Measurements from ENCODE around the gene NPLOC4. TPM values are rescaled to one million over a fixed set of nuclear protein-coding genes. Genes with fewer than 3 reads are reported as not detected.
"Not testable (repeated sequence)": the region's sequence is repeated elsewhere in the genome, so short reads cannot be mapped to it uniquely, and the experiment has no call there.

NPLOC4 gene
- polyA plus RNA-seq, 1 donor, result 47.8 TPM

GRCh38 chr17:81535007-81535328 is 101.9 kb downstream of the NPLOC4 start:
- Histone ChIP-seq H3K27ac (ENCODE audit: low read length) (no peak overlapping the region), H3K36me3 (ENCODE audit: control insufficient read depth, insufficient read depth, low read length) (peaks cover 6% of the 10 kb centered on the region), H3K4me3 (ENCODE audit: low read length) (no peak overlapping the region), H3K27me3 (ENCODE audit: control insufficient read depth, insufficient read depth, low read length) (peaks cover 23% of the 10 kb centered on the region), H3K9me3 (ENCODE audit: control insufficient read depth, low read depth, low read length) (peaks cover 6% of the 10 kb centered on the region), H3K4me1 (ENCODE audit: control insufficient read depth, insufficient read depth, low read length) (peaks cover 29% of the 10 kb centered on the region)
- no CpG with 5 or more reads among the region's 5 CpGs for WGBS (ENCODE audit: insufficient coverage, low lambda C conversion rate)
- DNase-seq, result no peak

- no peak for DNase-seq
- WGBS (ENCODE audit: insufficient coverage, low lambda C conversion rate), result no CpG with 5 or more reads among the region's 6 CpGs
- Histone ChIP-seq H3K4me3 (ENCODE audit: low read length) (no peak overlapping the region), H3K27me3 (ENCODE audit: control insufficient read depth, insufficient read depth, low read length) (peaks cover 24% of the 10 kb centered on the region), H3K27ac (ENCODE audit: low read length) (no peak overlapping the region), H3K4me1 (ENCODE audit: control insufficient read depth, insufficient read depth, low read length) (peaks cover 29% of the 10 kb centered on the region), H3K36me3 (ENCODE audit: control insufficient read depth, insufficient read depth, low read length) (peaks cover under 1% of the 10 kb centered on the region), H3K9me3 (ENCODE audit: control insufficient read depth, low read depth, low read length) (peaks cover 6% of the 10 kb centered on the region)
These were observed 102.5 kb downstream of the NPLOC4 start for GRCh38 chr17:81534157-81535006.

- Histone ChIP-seq H3K4me1 (ENCODE audit: control insufficient read depth, insufficient read depth, low read length) (peaks cover 29% of the 10 kb centered on the region), H3K9me3 (ENCODE audit: control insufficient read depth, low read depth, low read length) (peaks cover 12% of the 10 kb centered on the region), H3K4me3 (ENCODE audit: low read length) (no peak overlapping the region), H3K27ac (ENCODE audit: low read length) (no peak overlapping the region), H3K36me3 (ENCODE audit: control insufficient read depth, insufficient read depth, low read length) (no peaks in the 10 kb centered on the region), H3K27me3 (ENCODE audit: control insufficient read depth, insufficient read depth, low read length) (peaks cover 33% of the 10 kb centered on the region)
- WGBS (ENCODE audit: insufficient coverage, low lambda C conversion rate), result no CpG with 5 or more reads among the region's 21 CpGs
- peak in 1 of 2 donors; percentile 68 for DNase-seq
These were observed 103.4 kb downstream of the NPLOC4 start for GRCh38 chr17:81533339-81534141.

- WGBS (ENCODE audit: insufficient coverage, low lambda C conversion rate), result no CpG with 5 or more reads among the region's 11 CpGs
- DNase-seq, result no peak
- H3K27ac ChIP-seq (ENCODE audit: low read length), result no peak overlapping the region
- peaks cover 12% of the 10 kb centered on the region for H3K9me3 ChIP-seq (ENCODE audit: control insufficient read depth, low read depth, low read length)
- peaks cover 40% of the 10 kb centered on the region for H3K27me3 ChIP-seq (ENCODE audit: control insufficient read depth, insufficient read depth, low read length)
- H3K36me3 ChIP-seq (ENCODE audit: control insufficient read depth, insufficient read depth, low read length), result no peaks in the 10 kb centered on the region
- no peak overlapping the region for H3K4me3 ChIP-seq (ENCODE audit: low read length)
- H3K4me1 ChIP-seq (ENCODE audit: control insufficient read depth, insufficient read depth, low read length), result peaks cover 26% of the 10 kb centered on the region
These were observed 104.2 kb downstream of the NPLOC4 start for GRCh38 chr17:81532490-81533287.

GRCh38 chr17:81531998-81532404 is 104.9 kb downstream of the NPLOC4 start:
- not testable (repeated sequence) for H3K36me3 ChIP-seq (ENCODE audit: control insufficient read depth, insufficient read depth, low read length); H3K4me3 ChIP-seq (ENCODE audit: low read length); DNase-seq; H3K27ac ChIP-seq (ENCODE audit: low read length)
- peaks cover 19% of the 10 kb centered on the region for H3K4me1 ChIP-seq (ENCODE audit: control insufficient read depth, insufficient read depth, low read length)
- peaks cover 12% of the 10 kb centered on the region for H3K9me3 ChIP-seq (ENCODE audit: control insufficient read depth, low read depth, low read length)
- peaks cover 40% of the 10 kb centered on the region for H3K27me3 ChIP-seq (ENCODE audit: control insufficient read depth, insufficient read depth, low read length)
- 100% methylated on average over 2 of the region's 3 CpGs for WGBS (ENCODE audit: insufficient coverage, low lambda C conversion rate)

- H3K4me3 ChIP-seq (ENCODE audit: low read length); H3K36me3 ChIP-seq (ENCODE audit: control insufficient read depth, insufficient read depth, low read length); H3K9me3 ChIP-seq (ENCODE audit: control insufficient read depth, low read depth, low read length); H3K27ac ChIP-seq (ENCODE audit: low read length); DNase-seq: not testable (repeated sequence)
- H3K27me3 ChIP-seq (ENCODE audit: control insufficient read depth, insufficient read depth, low read length), result peaks cover 38% of the 10 kb centered on the region
- peaks cover 13% of the 10 kb centered on the region for H3K4me1 ChIP-seq (ENCODE audit: control insufficient read depth, insufficient read depth, low read length)
- WGBS (ENCODE audit: insufficient coverage, low lambda C conversion rate), result 80% methylated on average over 1 of the region's 6 CpGs
These were observed 105.9 kb downstream of the NPLOC4 start for GRCh38 chr17:81531013-81531412.

GRCh38 chr17:81529437-81529803 is 107.5 kb downstream of the NPLOC4 start:
- H3K27ac ChIP-seq (ENCODE audit: low read length), result no peak overlapping the region
- H3K4me3 ChIP-seq (ENCODE audit: low read length), result no peak overlapping the region
- no peak for DNase-seq
- peaks cover 5% of the 10 kb centered on the region for H3K9me3 ChIP-seq (ENCODE audit: control insufficient read depth, low read depth, low read length)
- no CpG with 5 or more reads among the region's 6 CpGs for WGBS (ENCODE audit: insufficient coverage, low lambda C conversion rate)
- peaks cover 36% of the 10 kb centered on the region for H3K27me3 ChIP-seq (ENCODE audit: control insufficient read depth, insufficient read depth, low read length)
- H3K36me3 ChIP-seq (ENCODE audit: control insufficient read depth, insufficient read depth, low read length), result no peaks in the 10 kb centered on the region
- peaks cover 13% of the 10 kb centered on the region for H3K4me1 ChIP-seq (ENCODE audit: control insufficient read depth, insufficient read depth, low read length)

- H3K4me3 ChIP-seq (ENCODE audit: low read length), result no peak overlapping the region
- peaks cover 10% of the 10 kb centered on the region for H3K4me1 ChIP-seq (ENCODE audit: control insufficient read depth, insufficient read depth, low read length)
- peaks cover 5% of the 10 kb centered on the region for H3K9me3 ChIP-seq (ENCODE audit: control insufficient read depth, low read depth, low read length)
- no peak for DNase-seq
- no peak overlapping the region for H3K27ac ChIP-seq (ENCODE audit: low read length)
- no peaks in the 10 kb centered on the region for H3K36me3 ChIP-seq (ENCODE audit: control insufficient read depth, insufficient read depth, low read length)
- no CpG with 5 or more reads among the region's 62 CpGs for WGBS (ENCODE audit: insufficient coverage, low lambda C conversion rate)
- peaks cover 34% of the 10 kb centered on the region for H3K27me3 ChIP-seq (ENCODE audit: control insufficient read depth, insufficient read depth, low read length)
These were observed 108.1 kb downstream of the NPLOC4 start for GRCh38 chr17:81528651-81529436.

- DNase-seq, result no peak
- Histone ChIP-seq H3K36me3 (ENCODE audit: control insufficient read depth, insufficient read depth, low read length) (no peaks in the 10 kb centered on the region), H3K9me3 (ENCODE audit: control insufficient read depth, low read depth, low read length) (peaks cover 5% of the 10 kb centered on the region), H3K27ac (ENCODE audit: low read length) (no peak overlapping the region), H3K27me3 (ENCODE audit: control insufficient read depth, insufficient read depth, low read length) (peaks cover 34% of the 10 kb centered on the region), H3K4me1 (ENCODE audit: control insufficient read depth, insufficient read depth, low read length) (peaks cover 10% of the 10 kb centered on the region), H3K4me3 (ENCODE audit: low read length) (no peak overlapping the region)
- no CpG with 5 or more reads among the region's 20 CpGs for WGBS (ENCODE audit: insufficient coverage, low lambda C conversion rate)
These were observed 108.6 kb downstream of the NPLOC4 start for GRCh38 chr17:81528384-81528650.
